Gastroesophageal sphincter (tissue), 4 donors: ENCODE measurements around the gene TBX6. TPM values are rescaled to one million over a fixed set of nuclear protein-coding genes. Genes with fewer than 3 reads are reported as not detected.

Experiments used
- ATAC-seq: fragments of 150-250 bp; one replicate; pipeline ENCODE4 v1.9.1; 2016; ENCODE audit warnings: mild to moderate bottlenecking, moderate library complexity
- H3K27ac ChIP-seq, 4 donors: fragments of 200-600 bp; sonication (generic) in 3 of 4; 1 replicate in 3 of 4; 2 replicates in 1 of 4; pipeline ENCODE4 v1.5.1; 2016 to 2019
- H3K27me3 ChIP-seq: fragments of 200-600 bp; sonication (generic); one replicate; pipeline ENCODE4 v1.5.1; 2019
- H3K36me3 ChIP-seq, 2 donors: fragments of 200-600 bp; sonication (generic); one replicate each; pipeline ENCODE4 v1.5.1; 2019; ENCODE audit warnings: control low read depth in 1 of 2
- H3K4me1 ChIP-seq, 3 donors: fragments of 200-600 bp; sonication (generic); 1 replicate in 2 of 3; 2 replicates in 1 of 3; pipeline ENCODE4 v1.5.1; 2016 to 2019; ENCODE audit warnings: control low read depth in 2 of 3
- H3K4me3 ChIP-seq, 2 donors: fragments of 200-600 bp; sonication (generic); one replicate each; pipeline ENCODE4 v1.5.1; 2019; ENCODE audit warnings: mild to moderate bottlenecking in 1 of 2, moderate library complexity in 1 of 2
- H3K9me3 ChIP-seq, 3 donors: fragments of 200-600 bp; sonication (generic); one replicate each; pipeline ENCODE4 v1.5.1; 2017 to 2019; ENCODE audit warnings: control low read depth in 2 of 3
- CTCF ChIP-seq, 4 experiments: fragments of 200-600 bp in 2 of 4; fragments of 450-650 bp in 2 of 4; sonication (generic) in 1 of 4; IDR thresholded peaks; one replicate each; pipeline ENCODE4 v1.5.1; 2017 to 2019; ENCODE audit warnings: antibody characterized with exemption in 4 of 4, mild to moderate bottlenecking in 2 of 4, moderate library complexity in 2 of 4
- EP300 ChIP-seq: sonication (generic); formaldehyde crosslinking; IDR thresholded peaks from one replicate; pipeline ENCODE4 v1.6.1; 2017; ENCODE audit warnings: antibody characterized with exemption, mild to moderate bottlenecking
- POLR2A ChIP-seq, 2 donors: fragments of 450-650 bp; IDR thresholded peaks; one replicate each; pipeline ENCODE4 v1.6.1; 2017; ENCODE audit warnings: antibody characterized with exemption in 2 of 2, mild to moderate bottlenecking in 2 of 2, moderate library complexity in 1 of 2
- POLR2AphosphoS5 ChIP-seq: sonication (generic); formaldehyde crosslinking; IDR thresholded peaks from one replicate; pipeline ENCODE4 v1.6.1; 2017; ENCODE audit warnings: antibody characterized with exemption
- WGBS, 2 donors: methylation state at CpG; one replicate each; pipeline ENCODE4 v1.1.5; 2018; ENCODE audit warnings: low coverage in 1 of 2; 5-methylcytosine and 5-hydroxymethylcytosine counted together
- total RNA-seq, 4 donors: library from RNA; depleted of rRNA; stranded (reverse); fragments of >200 nt; gene quantifications; one replicate each; pipeline ENCODE4 v1.1.0, GENCODE V29; 2016

Gene TBX6
- total RNA-seq, 4 donors from 2014 or later: 0.40 to 0.84 (median 0.45) TPM

DNA sequence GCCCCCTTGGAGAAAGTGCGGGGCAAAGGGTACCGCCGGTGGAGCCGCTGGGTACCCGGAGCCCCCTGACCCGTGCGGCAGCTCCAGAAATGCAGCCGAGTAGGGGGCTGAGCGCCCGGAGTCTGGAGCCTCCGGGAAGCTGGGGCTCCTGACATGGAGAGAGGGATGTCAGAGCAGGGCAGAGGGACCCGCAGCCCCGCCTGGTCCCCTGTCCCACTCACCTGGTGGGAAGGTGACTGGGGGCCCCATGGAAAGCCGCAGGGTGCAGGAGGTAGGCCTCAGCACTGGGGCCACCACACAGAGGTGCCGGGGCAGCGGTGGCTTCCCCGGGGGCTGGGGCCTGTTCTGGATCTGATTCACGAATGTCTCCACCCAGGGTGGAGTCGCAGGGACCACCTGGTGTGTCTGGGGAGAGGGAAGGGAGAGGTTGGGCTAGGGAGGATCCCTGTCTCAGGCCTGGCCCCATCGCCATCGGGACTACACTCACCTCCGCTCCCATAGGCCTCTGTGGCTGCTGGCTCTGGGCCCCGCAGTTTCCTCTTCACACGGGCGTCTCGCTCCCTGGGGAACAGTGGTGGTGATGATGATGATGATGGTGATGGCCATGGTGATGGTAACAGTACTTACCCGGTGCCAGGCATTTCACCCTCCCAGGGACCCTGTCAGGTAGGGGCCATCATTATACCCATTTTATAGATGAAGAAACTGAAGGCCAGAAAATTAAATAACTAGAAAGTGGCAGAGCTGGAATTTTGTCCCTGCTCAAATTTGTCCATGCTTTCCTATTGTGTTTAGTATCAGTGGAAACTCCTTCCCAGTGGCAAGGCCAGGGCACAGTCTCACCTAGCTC lies 5.2 kb downstream of the TBX6 start:
- Histone ChIP-seq H3K27ac (peak overlapping the region in 2 of 4 donors; percentile 57 to 59), H3K4me1 (peaks cover 0 to 33% (median 12%) of the 10 kb centered on the region in 3 donors), H3K27me3 (no peaks in the 10 kb centered on the region), H3K4me3 (no peak overlapping the region), H3K36me3 (peaks cover 0 to 45% of the 10 kb centered on the region in 2 donors), H3K9me3 (no peaks in the 10 kb centered on the region)
- no peak for ATAC-seq
- TF ChIP-seq EP300 (no peak), POLR2AphosphoS5 (no peak), POLR2A (IDR thresholded peaks at IDR 0.05) (no peak), CTCF (IDR thresholded peaks at IDR 0.05) (no peak)
- WGBS, 2 donors: 83% methylated on average over 1 of the region's 27 CpGs; no CpG with 5 or more reads in 1 of the 2 donors

DNA sequence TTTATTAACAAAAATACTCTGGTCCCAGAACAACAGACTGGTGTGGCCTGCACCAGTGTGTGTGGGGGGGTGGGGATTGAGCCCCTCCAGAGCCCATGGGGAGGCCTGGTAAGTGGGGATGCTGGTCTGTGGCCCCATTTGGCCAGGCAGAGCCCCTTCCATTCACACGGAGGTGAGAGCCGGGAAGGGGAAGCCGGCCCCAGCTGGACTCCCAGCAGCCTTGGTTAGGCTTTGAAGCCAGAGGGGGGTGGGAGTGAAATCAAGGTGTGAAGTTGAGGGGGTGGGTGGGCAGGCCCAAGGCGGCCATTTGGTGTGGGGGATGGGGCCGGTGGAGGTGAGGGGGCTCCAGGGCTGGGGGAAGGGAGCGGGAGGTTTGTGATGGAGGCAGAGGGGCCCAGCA lies 5.9 kb downstream of the TBX6 start:
- 13 to 100% methylated on average over 1 of the region's 6 CpGs for WGBS, 2 donors
- H3K27me3 ChIP-seq: no peaks in the 10 kb centered on the region
- ATAC-seq: no peak
- H3K4me3 ChIP-seq: no peak overlapping the region
- no peaks in the 10 kb centered on the region for H3K9me3 ChIP-seq
- no peak for TF ChIP-seq POLR2AphosphoS5
- TF ChIP-seq CTCF (IDR thresholded peaks at IDR 0.05): no peak
- H3K4me1 ChIP-seq: peaks cover 0 to 26% (median 5%) of the 10 kb centered on the region in 3 donors
- peaks cover 0 to 52% of the 10 kb centered on the region in 2 donors for H3K36me3 ChIP-seq
- peak overlapping the region in 3 of 4 donors; percentile 57 to 62 (median 59) for H3K27ac ChIP-seq

DNA sequence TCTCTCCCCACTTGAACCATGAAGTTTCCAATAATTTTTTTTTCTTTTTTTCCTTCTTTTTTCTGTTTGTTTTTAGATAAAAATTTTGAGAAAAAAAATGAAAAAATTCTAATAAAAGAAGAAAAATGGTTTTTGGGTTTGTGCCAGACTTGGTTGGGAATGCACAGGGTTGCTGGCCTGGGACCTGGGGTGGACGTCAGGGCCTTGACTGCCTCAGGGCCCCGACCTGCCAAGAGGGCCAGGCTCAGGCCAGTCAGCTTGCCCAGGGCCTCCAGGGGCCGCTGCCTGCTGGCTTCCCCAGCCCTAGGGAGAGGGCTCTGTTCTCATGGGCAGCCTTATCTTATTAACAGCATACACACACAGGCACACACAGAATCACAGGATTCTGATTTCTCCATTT lies 6.5 kb downstream of the TBX6 start:
- peak; percentile 49 for ATAC-seq
- Histone ChIP-seq H3K4me3 (no peak overlapping the region), H3K36me3 (peaks cover 0 to 57% of the 10 kb centered on the region in 2 donors), H3K4me1 (peaks cover 0 to 20% (median 5%) of the 10 kb centered on the region in 3 donors), H3K27ac (peak overlapping the region in 3 of 4 donors; percentile 57 to 62 (median 59)), H3K9me3 (no peaks in the 10 kb centered on the region), H3K27me3 (no peaks in the 10 kb centered on the region)
- TF ChIP-seq POLR2A (IDR thresholded peaks at IDR 0.05) (no peak), CTCF (IDR thresholded peaks at IDR 0.05) (no peak), EP300 (no peak), POLR2AphosphoS5 (no peak)
- no CpG with 5 or more reads among the region's 3 CpGs for WGBS, 2 donors

DNA sequence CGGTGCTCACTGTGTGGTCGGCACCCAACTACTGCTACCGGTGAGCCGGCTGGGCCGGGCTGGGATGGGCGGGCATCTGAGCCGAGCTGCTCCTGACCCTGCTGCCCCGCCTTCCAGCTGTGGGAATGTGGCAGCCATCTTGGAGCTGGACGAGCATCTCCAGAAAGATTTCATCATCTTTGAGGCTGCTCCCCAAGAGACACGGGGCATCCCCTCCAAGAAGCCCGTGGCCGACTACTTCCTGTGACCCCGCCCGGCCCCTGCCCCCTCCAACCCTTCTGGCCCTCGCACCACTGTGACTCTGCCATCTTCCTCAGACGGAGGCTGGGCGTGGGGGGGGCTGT lies 6.9 kb downstream of the TBX6 start:
- Histone ChIP-seq H3K27ac (peak overlapping the region in 3 of 4 donors; percentile 43 to 59 (median 57)), H3K27me3 (no peaks in the 10 kb centered on the region), H3K9me3 (no peaks in the 10 kb centered on the region), H3K4me3 (no peak overlapping the region), H3K36me3 (peaks cover 0 to 62% of the 10 kb centered on the region in 2 donors), H3K4me1 (peaks cover 0 to 21% (median 5%) of the 10 kb centered on the region in 3 donors)
- 80% methylated on average over 1 of the region's 17 CpGs for WGBS, 2 donors
- ATAC-seq: peak; percentile 72
- TF ChIP-seq POLR2A (IDR thresholded peaks at IDR 0.05) (no peak), POLR2AphosphoS5 (no peak), CTCF (IDR thresholded peaks at IDR 0.05) (no peak), EP300 (no peak)
